K562 (cell line): Measurements from ENCODE around the gene FEN1. TPM values are rescaled to one million over a fixed set of nuclear protein-coding genes. Genes with fewer than 3 reads are reported as not detected.

Experiments used
- POLR2G ChIP-seq: fragments of 200-400 bp; formaldehyde crosslinking; IDR thresholded peaks from 2 replicates; pipeline ENCODE4 v1.6.1; 2017; ENCODE audit warnings: low read depth, mild to moderate bottlenecking, antibody characterized with exemption, low read length, moderate library complexity
- RFX5 ChIP-seq: IDR thresholded peaks from 2 replicates; pipeline ENCODE4 v1.6.1; 2011; ENCODE audit warnings: low read depth, mild to moderate bottlenecking, improper control_type of control experiment, low read length
- ZNF143 ChIP-seq: sonication (generic); formaldehyde crosslinking; IDR thresholded peaks from 2 replicates; pipeline ENCODE4 v1.9.0; 2022; ENCODE audit warnings: mild to moderate bottlenecking, missing genetic modification reagents
- ZNF174 ChIP-seq: fragments of 250-450 bp; sonication (Bioruptor Pico); IDR thresholded peaks from 2 replicates; pipeline ENCODE4 v1.4.0; 2020; ENCODE audit warnings: mild to moderate bottlenecking
- ZNF217 ChIP-seq: sonication (generic); formaldehyde crosslinking; IDR thresholded peaks from 2 replicates; pipeline ENCODE4 v1.8.0; 2022; ENCODE audit warnings: mild to moderate bottlenecking, missing genetic modification reagents
- polyA plus RNA-seq, 8 experiments: library from polyadenylated mRNA; depleted of rRNA in 4 of 8; stranded (reverse) in 5 of 8; unstranded in 3 of 8; fragments of >200 nt; fragmentation: Nextera tagmentation in 2 of 8; fragmentation: Illumina TruSeq in 1 of 8; extraction: Ambion mirVana in 2 of 8; extraction: Trizol in 1 of 8; gene quantifications; 2 replicates each; pipeline versions ENCODE4 v1.2.1 to v1.2.3, GENCODE V29; 2011 to 2014; ENCODE audit warnings: inconsistent platforms in 1 of 8, missing spikeins in 1 of 8
- total RNA-seq, 7 experiments: library from RNA; depleted of rRNA in 6 of 7; stranded (reverse); fragments of >200 nt in 6 of 7; fragmentation: Illumina TruSeq in 2 of 7; extraction: Trizol in 2 of 7; gene quantifications; 2 replicates each; pipeline versions ENCODE4 v1.2.1 to v1.2.3, GENCODE V29; 2011 to 2021; ENCODE audit warnings: low replicate concordance in 1 of 7
- TF ChIP-seq, protein P1 (sequence below): fragments of 450-650 bp; IDR thresholded peaks from 2 replicates; pipeline ENCODE4 v1.6.1; 2016; ENCODE audit warnings: low read depth, mild to moderate bottlenecking, moderate library complexity
- TF ChIP-seq, protein P2 (sequence below): fragments of 250-450 bp; sonication (Bioruptor Pico); IDR thresholded peaks from 2 replicates; pipeline ENCODE4 v1.8.0; 2022; ENCODE audit warnings: inconsistent platforms
- TF ChIP-seq, protein P3 (sequence below): fragments of 450-650 bp; IDR thresholded peaks from 2 replicates; pipeline ENCODE4 v1.6.1; 2017; ENCODE audit warnings: antibody characterized with exemption, mild to moderate bottlenecking
- TF ChIP-seq, protein P4 (sequence below): fragments of 450-650 bp; IDR thresholded peaks from 2 replicates; pipeline ENCODE4 v1.6.1; 2016; ENCODE audit warnings: antibody characterized with exemption

The FEN1 gene
- total and polyA plus RNA-seq, 9 of the 15 experiments (the other 6 are each of a cell fraction or from before 2014, with no cell fraction given), result 58.1 to 156 (median 137) TPM

DNA sequence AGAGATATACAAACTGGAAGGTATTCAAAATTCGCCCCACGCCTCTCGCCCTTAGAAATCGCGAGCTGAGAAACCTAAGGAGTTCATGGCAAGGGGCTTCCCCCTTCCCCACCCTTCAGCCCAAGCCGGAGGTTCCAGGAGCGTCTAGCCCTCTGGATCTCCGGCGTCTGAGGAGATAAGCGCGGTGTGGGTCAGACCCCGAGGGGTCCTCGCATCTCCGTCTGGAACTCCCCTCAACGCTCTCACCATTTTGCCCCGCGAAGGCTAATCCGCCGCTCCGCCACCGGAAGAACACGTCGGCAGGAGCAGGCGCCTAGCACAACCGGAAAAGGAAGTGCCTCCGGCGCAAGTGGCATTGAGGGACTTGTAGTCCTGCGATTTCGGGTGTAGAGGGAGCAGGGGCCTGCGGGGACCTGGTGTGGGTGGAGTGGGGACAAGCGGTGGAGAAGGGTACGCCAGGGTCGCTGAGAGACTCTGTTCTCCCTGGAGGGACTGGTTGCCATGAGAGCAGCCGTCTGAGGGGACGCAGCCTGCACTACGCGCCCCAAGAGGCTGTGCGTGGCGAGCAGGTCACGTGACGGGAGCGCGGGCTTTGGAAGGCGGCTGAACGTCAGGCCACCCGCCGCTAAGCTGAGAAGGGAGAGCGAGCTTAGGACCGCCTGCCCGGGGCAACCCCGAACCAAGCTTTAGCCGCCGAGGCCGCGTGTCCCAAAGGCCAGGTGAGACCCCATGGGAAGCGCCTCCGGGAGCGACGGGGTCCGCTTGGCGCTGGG lies at the start of gene FEN1, which contains the start of gene TMEM258 (continued):
- peak; percentile 96 for TF ChIP-seq ZNF143 (CRISPR knock-in tag)
- TF ChIP-seq ZNF217, result no peak
- no peak for TF ChIP-seq RFX5
- TF ChIP-seq, protein P1, sequence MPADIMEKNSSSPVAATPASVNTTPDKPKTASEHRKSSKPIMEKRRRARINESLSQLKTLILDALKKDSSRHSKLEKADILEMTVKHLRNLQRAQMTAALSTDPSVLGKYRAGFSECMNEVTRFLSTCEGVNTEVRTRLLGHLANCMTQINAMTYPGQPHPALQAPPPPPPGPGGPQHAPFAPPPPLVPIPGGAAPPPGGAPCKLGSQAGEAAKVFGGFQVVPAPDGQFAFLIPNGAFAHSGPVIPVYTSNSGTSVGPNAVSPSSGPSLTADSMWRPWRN, result no peak; the same call in 1 of the 2 replicates
- TF ChIP-seq POLR2G, result peak; percentile 94
- TF ChIP-seq, protein P2, sequence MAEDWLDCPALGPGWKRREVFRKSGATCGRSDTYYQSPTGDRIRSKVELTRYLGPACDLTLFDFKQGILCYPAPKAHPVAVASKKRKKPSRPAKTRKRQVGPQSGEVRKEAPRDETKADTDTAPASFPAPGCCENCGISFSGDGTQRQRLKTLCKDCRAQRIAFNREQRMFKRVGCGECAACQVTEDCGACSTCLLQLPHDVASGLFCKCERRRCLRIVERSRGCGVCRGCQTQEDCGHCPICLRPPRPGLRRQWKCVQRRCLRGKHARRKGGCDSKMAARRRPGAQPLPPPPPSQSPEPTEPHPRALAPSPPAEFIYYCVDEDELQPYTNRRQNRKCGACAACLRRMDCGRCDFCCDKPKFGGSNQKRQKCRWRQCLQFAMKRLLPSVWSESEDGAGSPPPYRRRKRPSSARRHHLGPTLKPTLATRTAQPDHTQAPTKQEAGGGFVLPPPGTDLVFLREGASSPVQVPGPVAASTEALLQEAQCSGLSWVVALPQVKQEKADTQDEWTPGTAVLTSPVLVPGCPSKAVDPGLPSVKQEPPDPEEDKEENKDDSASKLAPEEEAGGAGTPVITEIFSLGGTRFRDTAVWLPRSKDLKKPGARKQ (CRISPR knock-in tag), result no peak
- TF ChIP-seq, protein P3, sequence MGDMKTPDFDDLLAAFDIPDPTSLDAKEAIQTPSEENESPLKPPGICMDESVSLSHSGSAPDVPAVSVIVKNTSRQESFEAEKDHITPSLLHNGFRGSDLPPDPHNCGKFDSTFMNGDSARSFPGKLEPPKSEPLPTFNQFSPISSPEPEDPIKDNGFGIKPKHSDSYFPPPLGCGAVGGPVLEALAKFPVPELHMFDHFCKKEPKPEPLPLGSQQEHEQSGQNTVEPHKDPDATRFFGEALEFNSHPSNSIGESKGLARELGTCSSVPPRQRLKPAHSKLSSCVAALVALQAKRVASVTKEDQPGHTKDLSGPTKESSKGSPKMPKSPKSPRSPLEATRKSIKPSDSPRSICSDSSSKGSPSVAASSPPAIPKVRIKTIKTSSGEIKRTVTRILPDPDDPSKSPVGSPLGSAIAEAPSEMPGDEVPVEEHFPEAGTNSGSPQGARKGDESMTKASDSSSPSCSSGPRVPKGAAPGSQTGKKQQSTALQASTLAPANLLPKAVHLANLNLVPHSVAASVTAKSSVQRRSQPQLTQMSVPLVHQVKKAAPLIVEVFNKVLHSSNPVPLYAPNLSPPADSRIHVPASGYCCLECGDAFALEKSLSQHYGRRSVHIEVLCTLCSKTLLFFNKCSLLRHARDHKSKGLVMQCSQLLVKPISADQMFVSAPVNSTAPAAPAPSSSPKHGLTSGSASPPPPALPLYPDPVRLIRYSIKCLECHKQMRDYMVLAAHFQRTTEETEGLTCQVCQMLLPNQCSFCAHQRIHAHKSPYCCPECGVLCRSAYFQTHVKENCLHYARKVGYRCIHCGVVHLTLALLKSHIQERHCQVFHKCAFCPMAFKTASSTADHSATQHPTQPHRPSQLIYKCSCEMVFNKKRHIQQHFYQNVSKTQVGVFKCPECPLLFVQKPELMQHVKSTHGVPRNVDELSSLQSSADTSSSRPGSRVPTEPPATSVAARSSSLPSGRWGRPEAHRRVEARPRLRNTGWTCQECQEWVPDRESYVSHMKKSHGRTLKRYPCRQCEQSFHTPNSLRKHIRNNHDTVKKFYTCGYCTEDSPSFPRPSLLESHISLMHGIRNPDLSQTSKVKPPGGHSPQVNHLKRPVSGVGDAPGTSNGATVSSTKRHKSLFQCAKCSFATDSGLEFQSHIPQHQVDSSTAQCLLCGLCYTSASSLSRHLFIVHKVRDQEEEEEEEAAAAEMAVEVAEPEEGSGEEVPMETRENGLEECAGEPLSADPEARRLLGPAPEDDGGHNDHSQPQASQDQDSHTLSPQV, result peak; percentile 82; the same call in 1 of the 2 replicates
- TF ChIP-seq, protein P4, sequence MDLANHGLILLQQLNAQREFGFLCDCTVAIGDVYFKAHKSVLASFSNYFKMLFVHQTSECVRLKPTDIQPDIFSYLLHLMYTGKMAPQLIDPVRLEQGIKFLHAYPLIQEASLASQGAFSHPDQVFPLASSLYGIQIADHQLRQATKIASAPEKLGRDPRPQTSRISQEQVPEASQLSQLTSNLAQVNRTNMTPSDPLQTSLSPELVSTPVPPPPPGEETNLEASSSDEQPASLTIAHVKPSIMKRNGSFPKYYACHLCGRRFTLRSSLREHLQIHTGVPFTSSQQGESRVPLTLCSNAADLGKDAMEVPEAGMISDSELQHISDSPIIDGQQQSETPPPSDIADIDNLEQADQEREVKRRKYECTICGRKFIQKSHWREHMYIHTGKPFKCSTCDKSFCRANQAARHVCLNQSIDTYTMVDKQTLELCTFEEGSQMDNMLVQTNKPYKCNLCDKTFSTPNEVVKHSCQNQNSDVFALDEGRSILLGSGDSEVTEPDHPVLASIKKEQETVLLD, result no peak; the same call in 1 of the 2 replicates
- TF ChIP-seq ZNF174 (CRISPR knock-in tag), result no peak
